GM19397 (cell line): ENCODE results near the gene FGF4.

ENCODE experiments used
- ATAC-seq: cut with Tn5 transposase; IDR thresholded peaks from one replicate; pipeline ENCODE4 v1.9.1; 2021; ENCODE audit warnings: mild to moderate bottlenecking, moderate library complexity; ENCODE audit not compliant: unreplicated experiment

The FGF4 gene

GRCh38 chr11:69808667-69809086 lies 33.5 kb upstream of the FGF4 start:
- ATAC-seq, result no peak

- ATAC-seq, result no peak
These were observed 32.1 kb upstream of the FGF4 start for GRCh38 chr11:69807106-69807815.

- no peak for ATAC-seq
These were observed 29.8 kb upstream of the FGF4 start for GRCh38 chr11:69804769-69805508.

GRCh38 chr11:69803604-69804218 lies 28.6 kb upstream of the FGF4 start:
- ATAC-seq, result no peak

GRCh38 chr11:69803022-69803421 lies 27.9 kb upstream of the FGF4 start:
- no peak for ATAC-seq

- ATAC-seq, result no peak
These were observed 27.4 kb upstream of the FGF4 start for GRCh38 chr11:69802590-69802989.

- ATAC-seq, result no peak
These were observed 26.6 kb upstream of the FGF4 start for GRCh38 chr11:69801513-69802335.

GRCh38 chr11:69800278-69800677 lies 25.1 kb upstream of the FGF4 start:
- no peak for ATAC-seq

GRCh38 chr11:69799582-69799981 lies 24.4 kb upstream of the FGF4 start:
- no peak for ATAC-seq

- no peak for ATAC-seq
These were observed 24.0 kb upstream of the FGF4 start for GRCh38 chr11:69799097-69799496.

GRCh38 chr11:69797737-69798528 lies 22.8 kb upstream of the FGF4 start:
- no peak for ATAC-seq

GRCh38 chr11:69797156-69797555 lies 22.0 kb upstream of the FGF4 start:
- ATAC-seq, result no peak

GRCh38 chr11:69796063-69796462 lies 20.9 kb upstream of the FGF4 start:
- ATAC-seq, result no peak

GRCh38 chr11:69791276-69792180 lies 16.4 kb upstream of the FGF4 start:
- ATAC-seq, result no peak

GRCh38 chr11:69788956-69789355 lies 13.8 kb upstream of the FGF4 start:
- no peak for ATAC-seq

GRCh38 chr11:69787906-69788305 lies 12.8 kb upstream of the FGF4 start:
- ATAC-seq, result no peak

GRCh38 chr11:69787457-69787856 lies 12.3 kb upstream of the FGF4 start:
- ATAC-seq, result no peak

GRCh38 chr11:69781241-69781640 lies 6.1 kb upstream of the FGF4 start:
- no peak for ATAC-seq

- no peak for ATAC-seq
These were observed 3.2 kb upstream of the FGF4 start for GRCh38 chr11:69778373-69778772.
